HTR-8/SVneo (cell line): ENCODE measurements around the gene CD247.

ENCODE experiments used
- DNase-seq: peaks from one replicate; pipeline ENCODE4 v3.0.0; 2011; ENCODE audit warnings: low spot score, mixed read lengths; ENCODE audit not compliant: insufficient read length
- FAIRE-seq: peaks from 2 replicates; lab custom pipeline; 2011; peaks lifted over from hg19 to GRCh38; lab: Jason Lieb, UNC

CD247 gene

DNA sequence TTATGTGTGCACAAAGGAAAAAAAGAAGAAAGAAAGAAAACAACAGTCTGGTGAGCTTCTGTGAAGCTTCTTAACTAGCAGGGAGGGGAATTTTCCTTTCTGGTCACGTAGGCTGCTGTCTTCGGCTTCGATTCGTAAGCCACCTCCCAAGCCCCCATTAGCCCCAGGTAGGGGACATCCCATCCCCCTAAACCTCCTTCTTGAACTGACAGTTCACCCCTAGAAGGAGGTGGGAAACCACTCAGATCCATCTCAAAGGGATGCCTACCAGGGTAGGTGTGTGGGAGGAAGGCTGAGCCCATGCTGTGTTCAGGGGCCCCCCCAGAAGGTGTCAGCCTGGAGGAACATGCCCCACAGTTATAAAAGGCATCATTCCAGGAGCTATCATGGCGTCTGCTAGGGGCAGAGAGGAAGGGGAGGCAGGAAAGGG lies 25.8 kb downstream of the CD247 start:
- FAIRE-seq: no peak
- DNase-seq: no peak

DNA sequence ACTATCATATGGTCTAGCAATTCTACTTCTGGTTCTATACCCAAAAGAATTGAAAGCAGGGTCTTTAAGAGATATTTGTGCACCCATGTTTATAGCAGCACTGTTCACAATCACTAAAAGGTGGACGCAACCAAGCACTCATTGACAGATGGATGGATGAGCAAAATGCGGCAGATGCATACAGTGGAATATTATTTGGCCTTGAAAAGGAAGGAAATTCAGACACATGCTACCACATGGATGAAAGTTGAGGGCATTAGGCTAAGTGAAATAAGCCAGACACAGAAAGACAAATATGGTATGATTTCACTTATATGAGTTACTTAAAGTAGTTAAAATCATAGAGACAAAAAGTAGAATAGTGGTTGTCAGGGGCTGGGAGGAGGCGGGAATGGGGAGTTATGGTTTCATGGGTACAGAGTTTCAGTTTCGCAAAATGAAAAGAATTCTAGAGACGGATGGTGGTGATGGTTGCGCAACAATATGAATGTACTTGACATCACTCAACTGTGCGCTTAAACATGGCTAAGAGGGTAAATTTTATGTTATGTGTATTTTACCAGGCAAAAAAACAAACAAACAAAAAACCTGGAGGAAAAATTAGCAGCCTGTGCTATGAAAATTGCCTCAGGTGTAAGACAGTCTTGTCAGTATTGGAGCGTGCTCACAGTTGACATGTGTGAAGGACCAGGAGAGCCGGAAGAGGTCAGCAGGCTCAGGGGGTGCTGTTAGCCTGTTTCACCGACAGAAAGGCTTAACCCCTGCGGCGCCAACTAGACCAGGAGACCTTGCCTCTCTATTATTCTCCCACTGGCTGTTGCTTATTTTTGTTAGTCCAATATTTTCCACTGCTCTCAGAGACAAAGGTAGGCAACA lies 26.5 kb downstream of the CD247 start:
- DNase-seq (no peak), FAIRE-seq (no peak)

DNA sequence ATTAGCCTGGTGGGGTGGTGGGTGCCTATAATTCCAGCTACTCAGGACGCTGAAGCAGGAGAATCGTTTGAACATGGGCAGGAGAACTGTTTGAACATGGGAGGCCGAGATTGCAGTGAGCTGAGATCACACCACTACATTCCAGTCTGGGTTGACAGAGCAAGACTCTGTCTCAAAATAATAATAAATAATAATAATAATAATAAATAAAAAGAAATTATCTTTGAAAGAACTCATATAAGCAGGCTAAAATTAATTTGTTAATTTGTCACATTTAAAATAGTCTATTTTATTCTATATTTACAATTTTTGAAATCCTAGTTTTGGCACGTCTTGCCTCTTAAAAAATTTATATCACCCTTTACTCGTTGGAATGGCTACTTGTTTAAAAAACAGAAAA lies 27.6 kb downstream of the CD247 start:
- no peak for FAIRE-seq

DNA sequence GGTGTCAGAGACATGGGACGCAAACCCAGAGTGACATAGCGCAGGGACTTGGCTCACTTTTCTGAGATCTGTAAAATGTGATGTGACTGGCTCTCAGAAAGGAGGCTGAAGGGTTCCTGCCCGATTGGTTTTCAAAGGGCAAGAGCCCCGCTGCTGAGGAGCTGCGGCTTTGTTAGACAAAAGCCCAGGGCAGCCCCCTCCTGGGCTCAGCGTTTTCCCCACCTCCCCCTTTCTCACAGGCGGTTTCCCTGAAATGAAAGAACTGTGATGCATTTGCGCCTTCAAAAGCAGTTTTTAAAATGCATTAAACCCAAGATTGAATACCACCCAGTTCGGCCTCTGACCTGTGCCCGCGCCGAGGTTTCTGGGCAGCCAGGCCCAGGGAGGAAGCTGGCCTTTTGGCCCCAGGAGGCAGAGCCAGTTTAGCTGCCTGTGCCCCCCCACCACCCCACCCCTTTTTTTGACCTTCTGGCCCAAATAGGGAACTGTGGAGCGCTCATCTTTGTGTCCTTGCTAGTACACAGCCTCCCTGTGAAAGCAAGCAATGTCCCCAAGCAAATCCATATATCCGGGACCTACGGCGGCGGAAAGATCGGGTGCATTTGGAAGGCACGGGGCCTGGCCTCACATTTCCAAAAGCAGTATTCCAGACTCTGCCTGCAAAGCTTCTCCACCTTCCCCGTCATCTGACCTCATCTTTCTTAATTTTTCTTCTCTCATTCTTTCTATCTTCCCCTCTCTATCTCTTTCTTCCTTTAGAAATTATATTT lies 28.6 kb downstream of the CD247 start:
- no peak for DNase-seq
- FAIRE-seq: no peak

More for the DNA sequence above, 27.6 kb downstream of the CD247 start:
- DNase-seq: no peak

DNA sequence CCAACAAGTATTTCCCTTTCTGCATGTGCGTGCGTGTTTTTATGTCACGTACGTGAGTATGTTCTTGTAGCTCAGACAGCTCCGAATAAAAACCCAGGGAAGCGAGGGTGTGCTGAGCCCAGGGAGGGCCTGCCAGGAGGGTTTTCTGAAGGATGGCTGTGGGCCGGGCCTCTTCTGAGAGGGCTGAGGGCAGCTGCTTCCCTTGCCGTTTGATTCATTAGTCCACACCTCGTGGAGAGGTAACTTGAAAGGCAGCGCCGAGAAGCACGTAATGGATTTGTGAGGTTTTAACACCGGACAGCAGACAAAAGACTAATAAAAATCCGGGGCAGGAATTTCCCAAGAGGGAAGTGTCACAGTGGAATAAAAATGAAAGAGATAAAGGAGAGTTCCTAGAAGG lies 29.5 kb downstream of the CD247 start:
- FAIRE-seq (no peak), DNase-seq (no peak)

DNA sequence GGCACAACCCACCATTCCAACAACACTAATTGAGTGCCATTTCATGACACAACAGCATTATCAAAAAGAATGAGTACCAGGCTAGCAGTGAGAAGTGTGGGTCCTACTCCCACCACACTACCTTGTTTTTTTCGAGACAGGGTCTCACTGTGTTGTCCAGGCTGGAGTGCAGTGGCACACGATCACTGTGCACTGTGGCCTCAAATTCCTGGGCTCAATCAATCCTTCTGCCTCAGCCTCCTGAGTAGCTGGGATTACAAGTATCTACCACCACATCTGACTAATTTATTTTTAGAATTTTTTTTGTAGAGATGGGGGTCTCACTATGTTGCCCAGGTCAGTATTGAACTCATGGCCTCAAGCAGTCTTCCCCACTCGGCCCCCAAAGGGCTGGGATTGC lies 30.7 kb downstream of the CD247 start:
- FAIRE-seq (no peak), DNase-seq (no peak)

DNA sequence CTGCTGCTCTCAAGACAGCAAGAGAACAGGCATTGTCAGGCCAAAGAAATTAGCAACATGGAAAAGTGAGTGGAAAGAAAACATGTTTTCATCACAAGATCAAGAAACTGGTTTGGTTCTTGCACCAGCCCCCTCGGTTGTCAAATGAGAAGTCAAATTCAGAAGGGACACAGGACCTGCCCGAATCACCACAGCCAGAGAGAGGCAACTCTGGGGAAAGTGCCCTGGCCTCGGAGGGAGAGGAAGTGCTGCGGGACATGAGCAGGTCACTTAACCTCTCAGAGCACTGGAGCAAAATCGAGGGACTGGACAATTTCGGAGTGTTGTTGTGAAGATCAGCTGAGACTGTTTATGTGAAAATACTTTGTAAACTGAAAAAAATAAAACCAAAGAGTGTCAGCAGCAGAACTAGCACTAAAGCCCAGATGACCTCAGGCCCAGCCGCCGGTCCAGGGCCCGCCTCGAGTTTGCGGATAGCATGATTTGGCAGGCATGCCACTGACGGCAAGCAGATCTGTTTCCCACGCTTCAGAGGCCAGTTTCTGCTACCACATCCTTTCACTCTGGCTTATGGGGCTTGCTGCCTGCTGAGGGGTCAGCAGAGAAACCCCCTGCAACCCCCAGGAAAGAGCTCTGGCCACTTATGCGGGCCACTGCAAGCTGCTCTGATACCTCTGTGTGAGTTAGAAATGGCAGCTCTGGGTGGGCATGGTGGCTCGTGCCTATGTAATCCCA lies 32.1 kb downstream of the CD247 start:
- FAIRE-seq (no peak), DNase-seq (no peak)

DNA sequence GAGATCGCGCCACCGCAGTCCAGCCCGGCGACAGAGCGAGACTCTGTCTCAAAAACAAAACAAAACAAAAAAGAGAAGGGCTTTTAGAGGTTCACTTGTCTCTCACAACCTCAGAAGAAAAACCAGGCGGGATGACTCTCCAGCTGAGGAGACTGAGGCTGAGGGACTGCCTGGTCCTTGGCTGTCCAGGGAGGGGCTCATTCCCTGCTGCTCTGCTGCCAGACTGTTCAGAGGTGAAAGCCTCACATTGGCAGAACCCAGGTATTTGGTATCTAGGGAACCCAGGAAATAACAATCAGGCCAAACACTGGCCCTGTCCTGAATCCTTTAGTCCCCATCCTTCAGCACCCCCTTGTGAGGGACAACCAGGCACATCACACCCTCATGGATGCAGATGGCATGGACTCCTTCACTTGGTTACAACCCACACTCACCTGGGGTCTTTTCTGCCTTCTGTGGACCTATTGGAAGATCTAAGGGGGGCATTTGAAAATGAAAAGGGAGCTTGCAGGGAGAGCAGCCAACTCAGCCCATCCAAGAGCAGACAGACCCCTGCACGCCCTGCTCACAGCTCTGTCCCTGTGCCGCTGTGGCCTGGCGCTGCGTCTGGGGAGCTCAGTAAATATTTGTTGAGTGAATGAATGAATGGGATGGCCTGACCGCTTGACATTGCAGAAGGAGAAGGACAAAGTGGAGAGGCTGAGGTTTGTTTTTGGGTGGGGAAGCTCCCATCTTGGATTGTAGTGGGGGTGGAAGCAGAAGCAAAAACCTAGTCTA lies 33.4 kb downstream of the CD247 start:
- DNase-seq (no peak), FAIRE-seq (no peak)

DNA sequence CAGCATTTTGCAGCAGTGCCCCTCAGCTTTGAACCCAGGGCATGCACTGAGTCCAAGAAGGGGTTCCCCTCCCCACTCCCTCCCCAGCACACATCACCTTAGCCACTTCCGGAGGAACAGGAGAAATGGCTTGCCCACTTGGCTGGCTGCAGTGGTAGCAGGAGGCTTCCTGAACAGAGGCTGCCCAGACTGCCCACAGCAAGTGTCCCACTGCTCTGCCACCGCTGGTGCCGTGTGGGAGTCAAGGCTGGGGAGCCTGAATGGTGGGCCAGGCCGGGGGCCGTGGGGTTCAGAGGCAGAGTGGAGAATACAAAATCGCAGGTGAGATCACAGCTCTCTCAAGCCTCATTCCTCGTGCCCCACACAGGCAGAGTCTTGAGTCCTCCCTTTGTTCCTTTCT lies 34.5 kb downstream of the CD247 start:
- FAIRE-seq (no peak), DNase-seq (no peak)

DNA sequence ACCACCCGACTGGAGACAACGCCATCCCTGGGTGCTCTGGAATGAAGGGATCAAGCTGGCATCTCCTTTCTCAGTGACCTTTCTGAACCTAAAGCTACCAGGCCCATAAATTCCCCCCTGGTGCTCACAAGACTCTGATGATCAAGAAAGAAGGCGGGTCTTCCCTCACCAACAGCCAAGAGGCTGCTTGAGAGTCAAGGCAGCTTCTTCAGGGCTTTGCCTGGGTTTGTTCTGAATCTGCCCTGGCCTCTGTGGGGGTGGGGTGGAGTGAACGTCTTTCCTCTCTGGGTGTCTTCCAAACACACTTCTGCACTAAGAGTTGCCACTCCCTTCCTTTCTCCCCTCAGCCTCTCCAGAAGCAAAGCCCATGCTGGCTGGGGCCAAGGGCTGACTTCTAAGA lies 36.1 kb downstream of the CD247 start:
- DNase-seq: no peak
- no peak for FAIRE-seq

DNA sequence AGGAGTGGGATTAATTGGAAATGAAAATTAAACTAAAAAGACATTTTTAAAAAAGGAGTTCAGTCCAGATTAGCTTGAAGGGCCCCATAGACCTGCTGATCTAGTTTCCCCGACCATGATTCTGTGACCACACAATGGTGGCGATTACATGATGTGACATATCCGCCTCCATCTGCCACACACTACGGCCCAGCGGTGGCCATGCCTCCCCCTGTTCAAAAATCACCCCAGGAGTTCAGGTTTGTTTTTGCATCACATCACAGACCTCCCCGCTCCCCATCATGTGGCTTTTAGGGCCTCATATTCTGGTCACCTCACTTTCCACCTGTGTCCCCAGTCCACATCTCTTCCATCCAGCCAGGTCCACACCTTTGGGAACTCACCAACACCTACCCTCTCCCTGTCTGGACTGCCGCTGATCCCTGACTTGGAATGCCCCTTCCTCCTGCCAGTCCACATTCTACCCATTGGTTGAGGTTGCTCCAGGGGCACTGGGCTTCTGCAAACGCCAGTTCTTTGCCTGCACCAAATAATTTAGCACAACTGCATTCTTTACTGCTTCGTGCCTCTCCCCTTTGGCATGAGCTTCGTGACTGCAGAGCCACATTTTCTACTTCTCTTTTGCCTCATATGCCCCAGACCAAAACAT lies 38.9 kb downstream of the CD247 start:
- no peak for DNase-seq
- FAIRE-seq: no peak

DNA sequence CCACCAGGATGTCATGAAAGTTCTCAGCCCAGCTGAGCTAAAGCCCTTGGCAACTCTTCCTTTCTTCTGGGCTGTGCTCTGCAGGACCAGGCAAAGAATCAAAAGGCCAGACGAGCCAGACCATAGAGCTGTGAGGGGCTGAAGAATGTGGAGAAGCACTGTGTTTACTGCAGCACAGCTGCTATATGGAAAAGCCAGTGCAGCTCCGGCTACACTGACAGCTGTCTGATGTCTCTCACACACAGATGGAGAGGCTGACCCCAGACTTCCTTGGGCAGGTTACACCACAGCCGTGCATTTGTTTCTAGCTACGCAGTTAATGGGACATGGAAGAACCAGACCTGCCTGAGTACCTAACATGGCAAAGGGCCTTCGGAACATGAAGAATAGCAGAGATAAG lies 40.3 kb downstream of the CD247 start:
- no peak for DNase-seq

DNA sequence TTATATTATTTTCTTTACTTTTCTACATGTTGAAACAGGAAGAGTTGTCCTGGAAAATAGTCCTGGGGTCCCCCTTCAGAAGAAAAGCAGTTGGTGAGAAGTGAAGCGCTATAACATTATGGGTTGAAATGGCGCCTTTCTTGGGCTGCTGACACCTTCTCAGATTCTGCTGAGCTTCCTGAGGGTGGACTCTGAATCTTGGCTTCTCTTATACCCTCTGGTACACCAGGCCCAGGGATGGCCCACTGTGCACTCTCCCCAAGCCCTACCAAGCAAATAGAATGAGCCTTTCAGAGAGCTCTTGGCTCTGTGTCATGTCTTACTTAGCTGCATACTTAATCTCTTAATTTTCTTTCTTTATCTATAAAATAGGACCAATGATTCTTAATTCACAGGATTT lies 42.3 kb downstream of the CD247 start:
- no peak for DNase-seq
- FAIRE-seq: no peak

More for the DNA sequence above, 40.3 kb downstream of the CD247 start:
- FAIRE-seq: no peak

DNA sequence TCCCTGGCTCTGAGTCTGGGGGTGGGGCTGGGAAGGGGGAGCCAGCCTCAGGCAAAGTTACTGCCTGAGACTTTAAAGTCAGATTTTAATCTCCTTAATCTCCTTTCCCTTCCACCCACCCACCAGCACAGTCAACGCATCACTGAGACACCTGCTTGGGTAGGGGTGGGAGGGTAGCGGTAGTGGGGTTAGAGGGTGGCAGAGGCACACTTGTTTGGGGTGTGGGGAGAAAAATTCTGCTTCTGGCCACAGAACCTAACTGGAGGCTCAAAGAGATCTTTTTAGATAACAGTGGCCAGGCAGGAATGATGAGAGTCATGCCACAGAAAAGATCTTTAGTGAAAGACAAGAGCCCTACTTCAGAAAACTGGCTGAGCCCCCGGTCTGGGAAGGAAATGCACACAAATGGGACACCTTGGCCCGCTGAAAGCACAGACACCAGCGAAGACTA lies 44.1 kb downstream of the CD247 start:
- FAIRE-seq: no peak
- no peak for DNase-seq

DNA sequence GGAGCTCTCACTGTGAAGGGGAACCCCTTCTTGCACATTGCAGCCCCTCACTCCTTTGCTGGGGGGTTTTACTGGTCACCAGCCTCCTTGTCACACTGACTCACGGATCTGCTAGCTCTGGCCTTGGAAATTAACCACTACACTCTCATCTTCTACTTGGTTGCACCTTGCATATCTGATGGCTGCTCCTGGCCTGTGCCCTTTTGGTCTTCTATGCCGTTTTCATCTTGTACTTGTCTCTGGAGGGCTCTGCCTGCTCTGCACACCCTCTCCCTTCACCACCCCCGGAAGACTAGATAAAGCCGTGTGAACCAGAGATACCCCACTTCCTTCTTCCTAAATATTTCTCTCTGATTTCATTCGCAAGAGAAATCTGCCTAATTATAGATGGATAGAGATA lies 44.6 kb downstream of the CD247 start:
- FAIRE-seq: no peak
- no peak for DNase-seq

DNA sequence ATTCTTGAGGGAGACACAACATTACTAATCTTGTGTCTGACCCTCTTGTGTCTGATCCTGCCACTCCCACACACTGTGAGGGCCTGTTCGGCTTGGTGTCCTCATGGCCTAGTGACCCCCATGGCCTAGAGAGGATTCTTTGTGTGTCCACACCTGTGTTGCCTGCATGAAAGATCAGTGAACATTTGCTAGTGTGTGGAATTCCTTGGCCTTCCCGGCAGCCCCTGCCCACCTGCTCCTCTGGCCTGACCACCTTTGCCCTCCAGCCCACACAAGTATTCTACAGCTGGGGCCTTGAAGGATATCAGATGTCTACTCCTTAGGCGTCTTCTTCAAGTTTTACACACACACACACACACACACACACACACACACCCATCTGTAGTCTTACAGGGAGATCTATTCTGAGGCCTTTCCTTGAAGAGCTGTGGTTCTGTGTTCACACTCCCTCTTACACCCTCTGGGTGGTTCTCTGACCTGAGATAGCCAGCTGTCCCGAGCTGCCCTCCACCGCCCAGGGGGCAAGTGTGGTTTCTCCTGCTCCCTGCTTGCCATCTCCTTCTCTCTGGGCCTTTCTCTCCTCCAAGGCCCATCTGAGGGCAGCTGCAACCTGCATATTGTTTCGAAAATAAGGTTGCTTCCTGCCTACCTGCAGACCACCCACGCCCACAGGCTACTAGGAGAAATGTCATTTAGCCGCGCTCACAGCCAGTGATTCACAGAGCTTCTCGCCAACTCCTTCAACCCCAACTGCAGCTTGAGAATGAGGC lies 45.4 kb downstream of the CD247 start:
- DNase-seq (no peak), FAIRE-seq (no peak)

DNA sequence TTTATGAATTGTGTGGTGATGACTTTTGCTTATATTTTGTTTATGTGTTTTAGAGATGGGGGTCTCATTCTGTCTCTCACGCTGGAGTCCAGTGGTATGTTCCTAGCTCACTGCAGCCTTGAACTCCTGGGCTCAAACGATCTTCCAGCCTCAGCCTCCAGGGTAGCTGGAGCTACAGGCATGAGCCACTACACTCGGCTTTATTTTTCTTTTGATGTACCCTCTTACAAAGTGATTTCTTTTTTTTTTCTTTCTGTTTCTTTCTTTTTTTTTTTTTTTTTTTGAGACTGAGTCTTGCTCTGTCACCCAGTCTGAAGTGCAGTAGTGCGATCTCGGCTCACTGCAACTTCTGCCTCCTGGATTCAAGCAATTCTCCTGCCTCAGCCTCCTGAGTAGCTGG lies 46.8 kb downstream of the CD247 start:
- FAIRE-seq (no peak), DNase-seq (no peak)

DNA sequence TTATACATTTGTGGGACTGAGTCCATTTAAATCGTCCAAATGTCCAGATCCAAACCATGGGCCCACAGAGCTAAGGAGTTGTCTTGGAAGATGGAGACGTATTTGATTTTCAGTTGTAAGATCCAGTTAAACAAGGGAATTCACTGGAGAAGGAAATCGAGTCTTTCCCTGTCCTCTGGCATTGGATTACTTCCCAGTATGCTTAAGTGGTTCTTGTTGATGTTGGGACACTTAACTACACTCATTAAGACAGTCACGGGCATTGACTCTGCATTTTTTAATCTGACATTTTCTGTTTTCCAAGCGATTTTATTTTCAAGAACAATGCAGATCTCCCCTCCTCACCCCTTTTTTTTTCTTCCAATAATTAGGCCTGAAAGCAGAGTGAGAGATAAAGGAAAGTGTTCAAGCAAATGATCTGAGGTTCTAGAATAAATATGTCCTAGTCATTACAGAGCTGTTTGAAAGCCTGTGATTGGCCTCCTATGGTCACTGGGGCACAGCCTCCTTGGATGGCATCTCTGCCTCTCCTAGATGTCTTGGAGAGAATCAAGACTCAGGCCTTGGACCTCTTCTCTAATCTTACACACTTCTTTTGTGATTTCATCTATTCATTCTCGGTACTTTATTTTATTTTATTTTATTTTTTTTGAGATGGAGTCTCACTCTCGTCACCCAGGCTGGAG lies 48.9 kb downstream of the CD247 start:
- DNase-seq (no peak), FAIRE-seq (no peak)
